NOMO-1 treated with DMSO at 0.1 percent for 48 hours (cell line): ENCODE data around the gene MEIOSIN.

ENCODE experiments used
- DNase-seq: peaks from one replicate; lab custom pipeline; 2025; ENCODE audit not compliant: unreplicated experiment; lab: John Stamatoyannopoulos, UW

The MEIOSIN gene

DNA sequence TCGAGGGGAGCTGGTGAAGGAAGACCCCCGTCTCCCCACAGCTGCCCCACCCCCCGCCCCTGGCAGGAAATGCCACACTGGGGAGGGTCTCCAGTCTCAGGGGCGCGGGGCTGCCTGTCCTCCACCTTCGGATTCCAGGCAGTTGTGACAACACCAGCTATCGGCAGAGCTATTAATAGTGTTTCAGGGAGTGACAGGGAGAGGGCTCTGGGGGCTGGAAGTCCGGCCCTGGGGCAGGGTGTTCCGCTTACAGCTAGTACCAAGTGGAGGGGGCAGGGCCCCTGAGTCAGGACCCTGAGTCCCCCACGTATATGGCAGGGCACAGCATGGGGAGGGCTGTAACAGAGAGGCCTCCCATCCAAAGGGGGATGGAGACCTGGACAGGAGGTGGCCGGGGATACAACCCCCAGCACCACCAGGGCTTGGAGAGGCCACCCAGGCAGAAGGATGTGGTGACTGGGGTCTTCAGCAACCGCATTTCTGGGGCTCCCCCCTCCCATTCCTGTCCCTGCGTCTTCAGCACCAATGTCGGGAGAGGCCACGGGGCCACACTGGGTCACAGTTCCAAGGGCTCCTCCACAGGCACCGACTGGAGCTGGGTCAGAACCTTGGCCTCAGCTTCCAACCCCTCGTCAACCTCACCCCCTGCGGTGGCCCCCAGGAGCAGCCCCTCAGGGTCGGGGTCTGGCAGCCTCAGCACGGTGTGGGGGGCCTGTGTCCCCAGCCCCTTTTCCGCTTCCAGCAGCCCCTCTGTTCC lies 31.9 kb downstream of the MEIOSIN start:
- no peak for DNase-seq

DNA sequence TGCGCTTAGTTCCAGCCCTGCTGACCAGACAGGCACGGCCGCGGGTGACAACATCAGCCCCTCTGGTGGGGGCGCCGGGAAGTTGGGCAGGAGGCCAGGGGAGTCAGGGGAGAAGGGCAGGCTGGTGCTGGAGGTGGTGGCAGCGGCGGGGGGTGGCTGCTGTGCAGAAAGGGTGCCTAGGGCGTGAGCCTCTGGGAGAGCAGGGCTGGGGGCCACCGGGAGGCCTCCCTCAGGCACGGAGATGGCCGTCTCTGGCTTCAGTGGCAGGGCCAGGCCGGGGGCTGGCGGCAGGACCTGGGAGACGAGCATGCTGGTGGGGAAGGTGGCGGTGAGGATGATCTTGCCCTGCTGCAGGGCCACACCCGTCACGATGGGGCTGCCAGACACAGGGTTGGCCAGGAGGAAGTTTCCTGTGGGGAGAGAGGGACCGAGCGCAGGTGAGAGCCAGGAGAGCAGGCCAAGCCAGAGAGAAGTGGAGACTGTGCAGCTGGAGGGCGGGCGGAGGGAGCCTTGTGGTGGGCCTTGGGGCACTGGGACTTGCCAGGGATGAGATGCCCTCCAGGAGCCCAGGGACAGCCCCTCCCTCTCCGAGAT lies 32.6 kb downstream of the MEIOSIN start:
- no peak for DNase-seq

DNA sequence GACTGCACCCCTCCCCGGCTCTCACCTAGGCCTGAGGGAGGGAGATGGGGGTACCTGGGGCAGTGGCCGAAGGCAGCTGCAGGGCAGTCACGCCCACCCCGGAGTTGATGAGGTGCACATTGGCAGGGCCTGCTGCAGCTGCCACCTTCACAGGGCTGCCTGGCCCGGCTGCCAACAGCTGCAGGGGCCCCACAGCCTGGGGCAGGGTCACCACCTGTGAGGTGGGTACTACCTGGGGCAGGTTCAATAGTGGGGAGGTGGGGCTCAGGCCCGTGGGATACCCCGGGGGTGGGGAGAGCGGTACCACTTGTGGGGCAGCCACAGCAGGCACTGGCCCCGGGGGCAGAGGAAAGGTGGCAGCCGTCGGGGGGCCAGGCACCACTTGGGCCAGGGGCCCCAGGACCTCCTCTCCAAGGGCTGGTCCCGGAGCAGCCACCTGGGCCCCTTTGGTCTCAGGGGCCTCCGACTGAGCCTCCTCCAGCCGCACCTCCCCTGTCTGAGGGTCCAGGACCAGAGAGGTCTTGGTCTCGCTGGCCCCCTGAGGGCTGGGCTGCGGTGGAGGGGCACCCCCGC lies 33.1 kb downstream of the MEIOSIN start:
- no peak for DNase-seq

DNA sequence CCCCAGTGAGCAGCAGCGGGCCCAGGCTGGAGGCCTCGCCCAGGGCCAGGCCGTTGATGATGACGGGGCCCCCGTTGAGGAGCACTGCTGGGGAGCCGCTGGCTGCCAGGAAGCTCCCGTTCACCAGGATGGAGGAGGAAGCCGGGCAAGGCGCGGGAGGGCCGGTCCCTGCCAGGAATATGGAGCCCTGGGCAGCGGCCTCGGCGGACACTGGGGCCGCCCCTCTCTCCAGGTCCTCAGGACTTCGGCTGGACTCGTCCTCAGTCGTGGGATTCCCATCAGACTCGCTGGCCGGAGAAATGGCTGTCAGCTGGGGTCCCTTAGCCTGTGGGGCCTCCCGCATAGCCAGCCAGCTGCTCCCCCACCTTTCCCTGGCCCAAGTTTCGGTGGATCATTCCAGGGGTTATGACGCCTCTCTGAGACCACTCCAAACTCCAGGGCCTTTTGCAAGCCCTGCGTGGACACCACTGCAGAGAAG lies 33.7 kb downstream of the MEIOSIN start:
- DNase-seq = no peak

DNA sequence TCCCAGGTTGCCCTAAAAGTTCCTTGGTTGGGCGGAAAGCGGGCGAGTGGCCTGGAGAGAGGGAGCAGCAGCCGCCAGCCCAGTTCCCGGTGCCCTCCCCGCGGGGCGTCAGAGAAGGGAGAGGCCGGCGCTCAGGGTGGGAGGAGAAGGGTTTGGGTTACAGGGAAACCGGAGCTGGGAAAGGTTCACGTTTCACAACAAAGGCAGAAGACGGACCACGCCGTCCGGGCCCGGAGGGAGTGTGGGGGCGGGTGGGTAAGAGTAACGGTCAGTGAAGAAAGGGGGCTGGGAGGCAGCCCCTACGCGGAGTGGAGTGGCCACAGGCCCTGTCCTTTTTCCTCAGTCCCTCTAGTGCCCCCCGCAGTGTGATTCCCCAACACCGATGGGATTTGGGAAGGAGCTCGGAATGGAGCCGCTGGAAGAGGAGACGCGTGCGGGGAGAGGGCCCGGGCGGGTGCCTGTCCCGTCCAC lies 34.2 kb downstream of the MEIOSIN start:
- DNase-seq = no peak

DNA sequence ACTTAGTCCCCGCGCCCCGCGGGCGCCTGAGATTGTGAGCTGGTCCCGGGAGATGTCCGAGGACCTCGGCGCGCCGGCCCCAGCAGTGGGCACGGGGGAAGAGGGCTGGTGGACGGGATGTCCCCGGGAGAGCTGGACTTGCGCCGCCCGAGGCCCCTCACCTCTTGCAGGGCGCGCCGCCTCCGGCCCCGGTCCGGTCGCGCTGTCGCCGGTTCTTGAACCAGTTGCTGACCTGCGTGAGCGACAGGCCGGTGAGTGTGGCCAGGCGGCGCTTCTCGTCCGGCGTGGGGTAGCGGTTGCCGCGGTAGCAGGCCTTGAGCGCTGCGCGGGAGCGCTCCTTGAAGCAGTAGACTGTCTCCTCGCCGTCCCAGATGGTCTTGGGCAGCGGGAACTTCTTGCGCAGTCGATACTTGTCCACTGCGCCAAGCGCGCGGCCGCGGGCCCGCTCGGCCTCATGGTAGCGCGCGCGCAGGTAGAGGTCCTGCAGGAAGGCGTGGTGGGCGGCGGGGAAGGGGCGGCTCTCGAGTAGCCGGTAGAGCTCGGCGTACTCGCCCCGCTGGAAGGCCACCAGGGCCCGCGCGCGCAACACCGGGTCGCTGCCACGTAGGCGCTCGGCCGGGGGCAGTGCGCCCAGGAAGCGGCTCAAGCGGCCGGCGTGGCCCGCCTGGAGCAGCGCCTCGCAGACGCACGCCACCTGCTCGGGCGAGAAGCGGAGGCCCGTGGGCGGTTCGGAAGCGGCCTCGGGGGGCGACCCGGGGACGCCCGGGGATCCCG lies 34.8 kb downstream of the MEIOSIN start:
- DNase-seq = no peak

DNA sequence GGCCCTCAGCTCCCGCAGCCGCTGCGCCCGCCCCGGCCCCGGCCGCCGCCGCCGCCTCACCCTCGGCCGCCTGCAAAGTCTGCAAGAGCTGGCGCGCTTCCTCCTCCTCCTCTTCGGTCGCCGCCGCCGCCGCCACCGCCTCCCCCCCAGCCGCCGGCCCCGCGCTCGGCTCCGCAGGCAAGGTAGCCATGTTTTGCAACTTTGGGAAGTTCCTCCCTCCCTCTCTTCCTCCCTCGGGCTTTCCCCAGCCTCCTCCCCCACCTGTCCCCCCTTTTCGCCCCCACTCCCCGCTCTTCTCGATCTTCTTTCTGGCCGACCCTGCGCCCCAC lies 35.4 kb downstream of the MEIOSIN start:
- peak; percentile 36 for DNase-seq

DNA sequence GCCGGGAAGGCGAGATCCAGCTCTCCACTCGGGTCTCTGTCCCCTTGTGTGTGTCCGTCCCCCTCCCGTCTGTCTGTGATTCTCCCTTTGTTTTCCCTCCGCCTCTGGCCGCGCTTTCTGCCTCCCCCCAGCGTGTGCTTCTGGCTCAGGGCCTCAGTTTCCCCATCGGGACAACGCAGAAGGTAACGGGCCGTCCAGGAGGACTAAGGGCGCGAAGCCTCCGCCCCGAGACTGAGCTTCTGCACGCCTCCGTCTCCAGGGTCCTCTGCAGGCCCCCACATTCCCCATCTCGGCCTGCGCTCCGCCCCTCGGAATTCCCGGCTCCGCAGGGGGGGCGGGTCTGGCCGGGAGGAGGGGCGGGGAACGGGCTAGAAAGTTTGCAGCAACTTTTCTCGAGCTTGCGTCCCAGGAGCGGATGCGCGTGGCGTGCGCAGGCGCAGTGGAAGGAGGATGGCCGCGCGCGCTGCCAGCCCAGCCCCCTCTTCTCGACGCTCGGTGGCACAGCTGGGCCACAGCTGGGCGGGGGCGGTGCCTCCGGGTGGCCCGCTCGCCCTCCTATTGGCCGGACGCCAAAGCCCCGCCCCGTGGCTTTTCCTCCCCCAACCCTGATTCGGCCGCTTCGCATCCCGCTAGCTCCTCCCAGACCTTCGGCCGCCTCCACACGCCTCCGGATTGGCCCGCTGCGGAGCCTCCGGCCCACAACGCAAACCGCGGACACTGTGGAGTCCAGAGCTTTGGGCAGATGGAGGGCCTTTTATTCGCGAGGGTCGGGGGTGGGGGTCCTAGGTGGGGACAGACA lies 35.9 kb downstream of the MEIOSIN start, which contains the start of gene SIX5:
Gene SIX5, minus strand, starts transcription at position 269 of the 799 bp plus-strand sequence. CDS start 408 bp downstream, outside the sequence.
- peak; percentile 90 for DNase-seq

DNA sequence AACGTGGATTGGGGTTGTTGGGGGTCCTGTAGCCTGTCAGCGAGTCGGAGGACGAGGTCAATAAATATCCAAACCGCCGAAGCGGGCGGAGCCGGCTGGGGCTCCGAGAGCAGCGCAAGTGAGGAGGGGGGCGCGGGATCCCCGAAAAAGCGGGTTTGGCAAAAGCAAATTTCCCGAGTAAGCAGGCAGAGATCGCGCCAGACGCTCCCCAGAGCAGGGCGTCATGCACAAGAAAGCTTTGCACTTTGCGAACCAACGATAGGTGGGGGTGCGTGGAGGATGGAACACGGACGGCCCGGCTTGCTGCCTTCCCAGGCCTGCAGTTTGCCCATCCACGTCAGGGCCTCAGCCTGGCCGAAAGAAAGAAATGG lies 36.6 kb downstream of the MEIOSIN start:
- peak; percentile 46 for DNase-seq

DNA sequence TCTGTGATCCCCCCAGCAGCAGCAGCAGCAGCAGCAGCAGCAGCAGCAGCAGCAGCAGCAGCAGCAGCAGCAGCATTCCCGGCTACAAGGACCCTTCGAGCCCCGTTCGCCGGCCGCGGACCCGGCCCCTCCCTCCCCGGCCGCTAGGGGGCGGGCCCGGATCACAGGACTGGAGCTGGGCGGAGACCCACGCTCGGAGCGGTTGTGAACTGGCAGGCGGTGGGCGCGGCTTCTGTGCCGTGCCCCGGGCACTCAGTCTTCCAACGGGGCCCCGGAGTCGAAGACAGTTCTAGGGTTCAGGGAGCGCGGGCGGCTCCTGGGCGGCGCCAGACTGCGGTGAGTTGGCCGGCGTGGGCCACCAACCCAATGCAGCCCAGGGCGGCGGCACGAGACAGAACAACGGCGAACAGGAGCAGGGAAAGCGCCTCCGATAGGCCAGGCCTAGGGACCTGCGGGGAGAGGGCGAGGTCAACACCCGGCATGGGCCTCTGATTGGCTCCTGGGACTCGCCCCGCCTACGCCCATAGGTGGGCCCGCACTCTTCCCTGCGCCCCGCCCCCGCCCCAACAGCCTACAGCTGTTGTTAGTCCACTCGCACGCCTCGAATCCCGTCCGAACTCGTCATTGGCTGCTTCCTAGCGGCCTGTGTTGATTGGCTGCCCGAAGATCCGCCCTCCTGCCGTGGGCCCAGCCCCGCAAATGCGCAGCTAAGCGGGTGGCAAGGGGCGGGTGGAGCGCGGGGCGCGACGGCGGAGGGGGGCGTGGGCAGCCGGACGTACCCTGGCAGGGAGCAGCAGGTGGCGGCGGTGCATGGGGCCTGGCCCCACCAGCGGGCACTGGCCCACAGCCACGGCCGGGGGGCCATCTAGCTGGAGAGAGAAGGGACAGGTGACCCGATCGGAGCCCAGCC lies 37.2 kb downstream of the MEIOSIN start:
- peak; percentile 88 for DNase-seq

DNA sequence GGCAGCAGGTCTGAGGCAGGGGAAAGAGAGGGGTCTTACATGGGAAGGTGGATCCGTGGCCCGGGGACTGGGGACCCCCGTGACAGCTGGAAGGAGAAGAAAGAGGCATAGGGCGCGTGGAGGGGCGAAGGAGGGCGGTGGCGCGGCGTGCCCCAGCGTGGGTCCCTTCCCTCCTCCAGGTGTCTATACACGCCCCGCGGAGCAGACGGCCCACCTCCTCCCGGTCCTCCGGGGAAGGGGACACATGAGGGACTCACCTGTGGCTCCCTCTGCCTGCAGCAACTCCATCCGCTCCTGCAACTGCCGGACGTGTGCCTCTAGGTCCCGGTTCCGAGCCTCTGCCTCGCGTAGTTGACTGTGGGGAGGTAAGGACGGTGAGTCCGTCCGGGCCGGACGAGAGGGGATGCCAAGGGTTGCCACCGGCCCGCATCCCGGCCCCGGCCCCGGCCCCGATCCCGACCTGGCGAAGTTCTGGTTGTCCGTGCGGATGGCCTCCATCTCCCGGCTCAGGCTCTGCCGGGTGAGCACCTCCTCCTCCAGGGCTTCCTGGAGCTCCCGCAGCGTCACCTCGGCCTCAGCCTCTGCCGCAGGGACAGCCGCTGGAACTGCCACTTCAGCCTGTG lies 38.2 kb downstream of the MEIOSIN start:
- no peak for DNase-seq

DNA sequence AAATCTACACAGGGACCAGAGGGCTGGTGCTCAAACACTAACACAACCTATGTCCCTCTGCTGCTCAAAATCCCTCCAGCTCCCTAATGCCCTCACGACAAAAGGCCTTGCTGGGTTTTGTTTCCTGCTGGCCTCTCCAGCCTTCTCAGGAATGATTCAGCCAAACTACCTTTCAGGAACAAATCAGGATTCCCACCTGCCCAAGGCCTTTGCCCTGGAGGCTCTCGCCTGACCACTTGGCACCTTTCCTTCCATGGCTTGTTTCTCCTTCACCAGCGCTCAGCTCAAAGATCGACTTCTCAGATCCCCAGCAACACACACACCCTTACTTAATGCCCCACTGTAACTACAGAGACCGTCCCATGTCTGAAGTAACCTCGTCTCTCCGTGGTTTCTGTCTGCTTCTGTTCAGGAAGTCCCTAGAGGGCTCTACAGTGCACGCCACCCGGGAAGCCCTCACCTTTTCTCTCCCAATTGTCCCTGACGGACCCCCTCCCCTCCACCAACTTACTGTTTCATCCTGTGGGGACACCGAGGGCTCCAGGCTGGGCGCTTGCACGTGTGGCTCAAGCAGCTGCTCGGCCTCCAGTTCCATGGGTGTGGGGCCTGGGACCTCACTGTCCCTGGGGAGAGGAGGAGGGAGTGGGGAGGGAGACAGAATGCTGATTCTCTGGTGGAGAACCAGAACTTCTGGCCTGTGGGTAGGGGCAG lies 39.0 kb downstream of the MEIOSIN start:
- no peak for DNase-seq

DNA sequence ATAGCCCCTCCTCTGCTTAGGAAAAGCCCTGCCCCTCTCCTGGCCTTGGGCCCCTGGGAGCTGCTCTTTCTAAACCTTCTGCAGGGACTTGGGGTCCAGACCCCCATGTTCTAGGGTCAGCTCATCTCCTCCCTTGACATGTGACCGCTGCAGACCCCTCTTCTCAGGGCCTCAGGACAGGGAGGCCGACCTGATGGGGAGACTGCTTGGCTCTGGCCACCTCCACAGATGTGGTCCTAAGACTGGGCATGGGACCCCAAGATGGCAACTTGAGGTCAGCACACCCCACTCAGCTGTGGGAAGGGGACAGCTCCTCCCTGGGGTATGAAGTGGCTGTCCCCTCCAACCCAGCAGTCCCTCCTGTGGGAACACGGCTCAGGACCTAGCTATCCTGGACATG lies 39.7 kb downstream of the MEIOSIN start:
- DNase-seq = no peak

DNA sequence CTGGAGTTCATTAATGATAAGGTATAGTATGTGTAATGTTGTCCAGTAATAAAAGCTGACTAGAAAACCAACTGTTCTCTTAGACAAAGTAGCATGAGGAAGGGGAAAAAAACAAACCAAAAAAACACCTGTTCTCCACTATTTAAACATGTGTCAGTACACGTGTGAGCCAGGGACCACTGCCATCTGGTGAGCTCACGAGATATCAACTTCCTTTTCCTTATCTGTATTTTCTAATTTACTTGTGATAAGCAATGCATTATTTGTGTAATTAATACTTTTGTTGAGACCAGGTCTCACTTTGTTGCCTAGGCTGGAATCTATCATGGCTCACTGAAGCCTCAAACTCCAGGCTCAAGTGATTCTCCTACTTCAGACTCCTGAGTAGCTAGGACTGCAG lies 40.1 kb downstream of the MEIOSIN start:
- DNase-seq = no peak

DNA sequence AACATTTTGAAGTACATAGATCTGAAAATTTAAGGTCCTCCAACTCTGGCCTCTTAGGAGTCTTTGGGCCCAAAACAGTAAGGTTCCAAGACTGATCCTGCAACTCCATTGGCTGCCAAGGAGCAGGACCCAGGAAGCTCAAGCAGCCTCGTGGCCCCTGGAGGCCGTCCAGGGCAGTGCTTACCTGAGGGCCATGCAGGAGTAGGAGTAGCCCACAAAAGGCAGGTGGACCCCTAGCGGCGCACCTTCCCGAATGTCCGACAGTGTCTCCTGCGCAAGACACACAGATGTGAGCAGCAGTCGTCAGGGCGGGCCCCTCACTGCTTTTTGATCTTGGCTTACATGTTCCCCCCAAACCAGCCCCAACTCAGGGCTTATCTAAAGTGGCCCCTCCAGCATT lies 41.5 kb downstream of the MEIOSIN start:
- no peak for DNase-seq

DNA sequence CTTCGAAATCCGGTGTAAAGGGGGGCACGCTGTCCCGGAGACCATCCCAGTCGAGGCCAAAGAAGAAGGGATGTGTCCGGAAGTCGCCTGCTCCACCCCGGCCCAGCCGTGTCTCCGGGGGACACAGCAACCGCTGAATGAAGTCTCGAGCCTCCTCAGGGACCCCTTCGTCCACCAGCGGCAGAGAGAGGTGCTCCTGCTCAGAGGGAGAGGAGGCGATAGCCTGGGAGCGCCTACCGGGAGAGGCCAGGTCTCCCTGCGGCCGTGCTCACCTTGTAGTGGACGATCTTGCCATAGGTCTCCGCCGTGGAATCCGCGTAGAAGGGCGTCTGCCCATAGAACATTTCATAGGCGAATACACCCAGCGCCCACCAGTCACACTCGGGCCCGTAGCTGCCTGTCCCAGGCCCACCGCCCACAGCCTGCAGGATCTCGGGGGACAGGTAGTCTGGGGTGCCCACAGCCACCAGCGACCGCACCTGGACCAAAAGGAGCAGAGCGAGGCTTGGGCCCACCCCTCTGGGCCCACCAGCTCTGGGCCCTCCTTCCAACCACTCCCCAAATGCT lies 44.2 kb downstream of the MEIOSIN start:
- no peak for DNase-seq

DNA sequence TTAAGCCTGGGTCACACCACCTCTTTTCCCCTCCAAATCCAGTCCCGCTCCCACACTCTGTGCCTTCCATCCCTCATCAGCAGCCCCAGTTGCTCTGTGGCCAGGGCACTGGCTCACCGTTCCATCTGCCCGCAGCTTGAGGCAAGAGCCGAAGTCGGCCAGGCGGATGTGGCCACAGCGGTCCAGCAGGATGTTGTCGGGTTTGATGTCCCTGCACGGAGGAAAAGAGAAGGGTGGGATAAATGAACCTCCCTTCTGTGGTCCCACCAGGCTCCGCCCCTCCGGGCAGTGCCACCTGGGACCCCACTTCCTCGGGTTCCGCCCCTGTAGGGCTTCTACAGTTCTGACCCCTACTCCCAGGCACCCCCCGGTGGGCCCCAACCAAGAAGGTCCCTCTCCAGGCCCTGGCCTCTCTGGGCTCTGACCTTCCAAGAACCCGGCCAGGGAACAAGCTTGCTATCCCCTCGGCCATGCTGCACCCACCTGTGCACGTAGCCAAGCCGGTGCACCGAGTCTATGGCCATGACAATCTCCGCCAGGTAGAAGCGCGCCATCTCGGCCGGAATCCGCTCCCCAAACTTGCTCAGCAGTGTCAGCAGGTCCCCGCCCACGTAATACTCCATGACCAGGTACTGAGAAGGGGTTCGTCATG lies 44.9 kb downstream of the MEIOSIN start:
- no peak for DNase-seq
